ENCODE data around the gene DGKG. TPM values are rescaled to one million over a fixed set of nuclear protein-coding genes. Genes with fewer than 3 reads are reported as not detected.

Gene DGKG
- total RNA-seq, 3 donors from 2014 or later (not counting 1 experiment from before 2014, with no cell fraction given), result 0.25 to 1.6 (median 0.63) TPM

- H3K27me3 Mint-ChIP-seq (ENCODE audit: low read depth in 2 of 2), result peaks cover 5 to 13% of the 10 kb centered on the region in 2 donors
- H3K9me3 ChIP-seq (ENCODE audit: control insufficient read depth, insufficient read depth, low read length), result no peaks in the 10 kb centered on the region
- H3K4me1 ChIP-seq (ENCODE audit: control insufficient read depth, insufficient read depth, low read length), result no peaks in the 10 kb centered on the region
- no peak overlapping the region for H3K27ac ChIP-seq (ENCODE audit: low read length)
- H3K36me3 ChIP-seq (ENCODE audit: control insufficient read depth, insufficient read depth, low read length), result no peaks in the 10 kb centered on the region
- intact Hi-C loops (cut with micrococcal nuclease), result no loop called here
- ATAC-seq (no peak), DNase-seq (no peak)
- TF ChIP-seq CTCF (IDR thresholded peaks at IDR 0.05), result no peak
- no peaks in the 10 kb centered on the region for H3K9me3 Mint-ChIP-seq
- no peaks in the 10 kb centered on the region for H3K27me3 ChIP-seq (ENCODE audit: control insufficient read depth, insufficient read depth, low read length)
- H3K4me3 Mint-ChIP-seq, result no peak overlapping the region
- 87% methylated on average over 4 of the region's 4 CpGs for WGBS (ENCODE audit: insufficient coverage)
- no peaks in the 10 kb centered on the region for H3K36me3 Mint-ChIP-seq
- no peaks in the 10 kb centered on the region for H3K4me1 Mint-ChIP-seq
- no peak overlapping the region for H3K4me3 ChIP-seq (ENCODE audit: low read length)
- H3K27ac Mint-ChIP-seq, result no peak overlapping the region
Measured at GRCh38 chr3:186320862-186321568, 41.0 kb downstream of the DGKG start.

- Histone ChIP-seq H3K4me3 (ENCODE audit: low read length) (no peak overlapping the region), H3K27ac (ENCODE audit: low read length) (no peak overlapping the region), H3K9me3 (ENCODE audit: control insufficient read depth, insufficient read depth, low read length) (no peaks in the 10 kb centered on the region), H3K36me3 (ENCODE audit: control insufficient read depth, insufficient read depth, low read length) (no peaks in the 10 kb centered on the region), H3K4me1 (ENCODE audit: control insufficient read depth, insufficient read depth, low read length) (no peaks in the 10 kb centered on the region), H3K27me3 (ENCODE audit: control insufficient read depth, insufficient read depth, low read length) (no peaks in the 10 kb centered on the region)
- peaks cover 5 to 13% of the 10 kb centered on the region in 2 donors for H3K27me3 Mint-ChIP-seq (ENCODE audit: low read depth in 2 of 2)
- H3K36me3 Mint-ChIP-seq, result no peaks in the 10 kb centered on the region
- no peak overlapping the region for H3K4me3 Mint-ChIP-seq
- intact Hi-C loops (cut with micrococcal nuclease), result no loop called here
- TF ChIP-seq CTCF (IDR thresholded peaks at IDR 0.05), result no peak
- ATAC-seq (no peak), DNase-seq (no peak)
- H3K4me1 Mint-ChIP-seq, result no peaks in the 10 kb centered on the region
- 93% methylated on average over 7 of the region's 7 CpGs for WGBS (ENCODE audit: insufficient coverage)
- no peak overlapping the region for H3K27ac Mint-ChIP-seq
- no peaks in the 10 kb centered on the region for H3K9me3 Mint-ChIP-seq
Measured at GRCh38 chr3:186319945-186320344, 42.1 kb downstream of the DGKG start.

GRCh38 chr3:186318135-186318534 is 43.9 kb downstream of the DGKG start:
- Mint-ChIP-seq H3K4me1 (no peaks in the 10 kb centered on the region), H3K4me3 (no peak overlapping the region), H3K9me3 (no peaks in the 10 kb centered on the region), H3K27ac (no peak overlapping the region), H3K36me3 (no peaks in the 10 kb centered on the region), H3K27me3 (ENCODE audit: low read depth in 2 of 2) (peaks cover 5 to 12% of the 10 kb centered on the region in 2 donors)
- Histone ChIP-seq H3K36me3 (ENCODE audit: control insufficient read depth, insufficient read depth, low read length) (no peaks in the 10 kb centered on the region), H3K4me1 (ENCODE audit: control insufficient read depth, insufficient read depth, low read length) (no peaks in the 10 kb centered on the region), H3K4me3 (ENCODE audit: low read length) (no peak overlapping the region), H3K9me3 (ENCODE audit: control insufficient read depth, insufficient read depth, low read length) (no peaks in the 10 kb centered on the region), H3K27me3 (ENCODE audit: control insufficient read depth, insufficient read depth, low read length) (no peaks in the 10 kb centered on the region), H3K27ac (ENCODE audit: low read length) (no peak overlapping the region)
- ATAC-seq (no peak), DNase-seq (no peak)
- no peak for TF ChIP-seq CTCF (IDR thresholded peaks at IDR 0.05)
- WGBS (ENCODE audit: insufficient coverage), result 90% methylated on average over 4 of the region's 4 CpGs
- intact Hi-C loops (cut with micrococcal nuclease), result no loop called here

- no peak overlapping the region for H3K27ac ChIP-seq (ENCODE audit: low read length)
- ATAC-seq (no peak), DNase-seq (no peak)
- WGBS (ENCODE audit: insufficient coverage), result 87% methylated on average over 7 of the region's 7 CpGs
- H3K27me3 ChIP-seq (ENCODE audit: control insufficient read depth, insufficient read depth, low read length), result no peaks in the 10 kb centered on the region
- no peak overlapping the region for H3K4me3 Mint-ChIP-seq
- no peak overlapping the region for H3K27ac Mint-ChIP-seq
- intact Hi-C loops (cut with micrococcal nuclease), result no loop called here
- H3K27me3 Mint-ChIP-seq (ENCODE audit: low read depth in 2 of 2), result peaks cover 0 to 6% of the 10 kb centered on the region in 2 donors
- no peaks in the 10 kb centered on the region for H3K36me3 Mint-ChIP-seq
- H3K9me3 Mint-ChIP-seq, result no peaks in the 10 kb centered on the region
- no peaks in the 10 kb centered on the region for H3K4me1 Mint-ChIP-seq
- no peaks in the 10 kb centered on the region for H3K9me3 ChIP-seq (ENCODE audit: control insufficient read depth, insufficient read depth, low read length)
- H3K4me3 ChIP-seq (ENCODE audit: low read length), result no peak overlapping the region
- no peak for TF ChIP-seq CTCF (IDR thresholded peaks at IDR 0.05)
- H3K4me1 ChIP-seq (ENCODE audit: control insufficient read depth, insufficient read depth, low read length), result no peaks in the 10 kb centered on the region
- no peaks in the 10 kb centered on the region for H3K36me3 ChIP-seq (ENCODE audit: control insufficient read depth, insufficient read depth, low read length)
Measured at GRCh38 chr3:186317478-186317877, 44.6 kb downstream of the DGKG start.
